NT2/D1 (cell line): ENCODE results near the gene PTBP3.

Source experiments
- DNase-seq: peaks from one replicate; pipeline ENCODE4 v3.0.0-alpha.2; 2011; ENCODE audit warnings: low read depth, low spot score
- H3K27me3 ChIP-seq: 2 replicates; pipeline ENCODE4 v1.6.0; 2011; ENCODE audit warnings: mild to moderate bottlenecking; ENCODE audit not compliant: insufficient read length, insufficient read depth
- H3K36me3 ChIP-seq: 2 replicates; pipeline ENCODE4 v1.6.1; 2011; ENCODE audit warnings: mild to moderate bottlenecking, low read length, mixed read lengths; ENCODE audit not compliant: insufficient read depth, insufficient read length
- H3K4me1 ChIP-seq: 2 replicates; pipeline ENCODE4 v1.5.1; 2011; ENCODE audit not compliant: insufficient read depth, insufficient read length
- H3K4me3 ChIP-seq: 2 replicates; pipeline ENCODE4 v1.5.1; 2011; ENCODE audit warnings: low read depth; ENCODE audit not compliant: insufficient read length
- H3K9ac ChIP-seq: 2 replicates; pipeline ENCODE4 v1.6.0; 2011; ENCODE audit warnings: low read depth; ENCODE audit not compliant: insufficient read length
- H3K9me3 ChIP-seq: 2 replicates; pipeline ENCODE4 v1.5.1; 2011; ENCODE audit warnings: mild to moderate bottlenecking, low read length; ENCODE audit not compliant: insufficient read depth
- SUZ12 ChIP-seq: IDR thresholded peaks from 2 replicates; pipeline ENCODE4 v1.6.1; 2011; ENCODE audit not compliant: insufficient read length, insufficient read depth; ENCODE audit errors: extremely low read depth
- YY1 ChIP-seq: IDR thresholded peaks from 2 replicates; pipeline ENCODE4 v1.6.1; 2011; ENCODE audit not compliant: insufficient read length, insufficient read depth
- ZNF274 ChIP-seq: IDR thresholded peaks from 2 replicates; pipeline ENCODE4 v1.6.1; 2011; ENCODE audit warnings: mild to moderate bottlenecking, low read depth, low read length

The PTBP3 gene, protein sequence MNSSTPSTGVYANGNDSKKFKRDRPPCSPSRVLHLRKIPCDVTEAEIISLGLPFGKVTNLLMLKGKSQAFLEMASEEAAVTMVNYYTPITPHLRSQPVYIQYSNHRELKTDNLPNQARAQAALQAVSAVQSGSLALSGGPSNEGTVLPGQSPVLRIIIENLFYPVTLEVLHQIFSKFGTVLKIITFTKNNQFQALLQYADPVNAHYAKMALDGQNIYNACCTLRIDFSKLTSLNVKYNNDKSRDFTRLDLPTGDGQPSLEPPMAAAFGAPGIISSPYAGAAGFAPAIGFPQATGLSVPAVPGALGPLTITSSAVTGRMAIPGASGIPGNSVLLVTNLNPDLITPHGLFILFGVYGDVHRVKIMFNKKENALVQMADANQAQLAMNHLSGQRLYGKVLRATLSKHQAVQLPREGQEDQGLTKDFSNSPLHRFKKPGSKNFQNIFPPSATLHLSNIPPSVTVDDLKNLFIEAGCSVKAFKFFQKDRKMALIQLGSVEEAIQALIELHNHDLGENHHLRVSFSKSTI

DNA sequence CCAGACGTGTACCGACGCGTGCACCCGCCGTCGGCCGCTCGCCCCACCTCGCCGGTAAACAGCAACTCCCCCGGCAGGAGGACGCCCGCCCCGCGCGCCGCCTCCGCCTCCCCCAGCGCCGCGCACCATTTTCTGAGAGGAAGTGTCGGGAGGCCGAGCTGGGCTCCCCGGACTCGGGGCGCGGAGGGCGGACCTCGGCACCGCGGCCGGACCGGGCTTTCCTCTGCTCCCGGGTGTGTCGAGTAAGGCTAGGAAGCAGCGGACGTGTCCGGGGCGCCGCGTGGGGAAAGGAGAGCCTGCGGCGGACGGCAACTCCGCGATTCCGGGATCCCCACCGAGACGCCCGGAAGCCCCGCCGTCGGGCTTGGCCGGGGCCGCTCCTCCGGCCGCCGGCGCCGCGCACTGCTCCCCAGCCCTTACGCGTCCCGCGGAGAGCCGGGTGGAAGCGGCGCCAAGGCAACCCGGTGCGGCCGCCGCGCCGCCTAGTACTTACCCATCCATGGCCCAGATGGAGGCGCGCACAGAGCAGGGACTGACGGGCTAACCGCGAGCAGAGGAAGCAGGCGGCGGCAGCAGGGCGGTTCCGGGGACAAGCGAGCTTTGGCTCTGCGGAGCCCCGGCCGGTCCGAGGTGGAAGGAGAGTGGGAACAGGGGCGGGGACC lies at the start of gene PTBP3:
Gene PTBP3 (minus strand): TSS at position 643 of the 662 bp plus-strand sequence. CDS start 35,754 bp downstream, outside the sequence.
- DNase-seq: no peak
- TF ChIP-seq SUZ12 (no peak), ZNF274 (no peak), YY1 (no peak)
- no peaks in the 10 kb centered on the region for H3K27me3 ChIP-seq
- peak within 1 kb of the TSS; percentile 97 for H3K9ac ChIP-seq
- H3K4me3 ChIP-seq: peak within 1 kb of the TSS; percentile 84
- no peaks in the 10 kb centered on the region for H3K4me1 ChIP-seq
- no peaks in the 10 kb centered on the region for H3K36me3 ChIP-seq
- no peaks in the 10 kb centered on the region for H3K9me3 ChIP-seq

DNA sequence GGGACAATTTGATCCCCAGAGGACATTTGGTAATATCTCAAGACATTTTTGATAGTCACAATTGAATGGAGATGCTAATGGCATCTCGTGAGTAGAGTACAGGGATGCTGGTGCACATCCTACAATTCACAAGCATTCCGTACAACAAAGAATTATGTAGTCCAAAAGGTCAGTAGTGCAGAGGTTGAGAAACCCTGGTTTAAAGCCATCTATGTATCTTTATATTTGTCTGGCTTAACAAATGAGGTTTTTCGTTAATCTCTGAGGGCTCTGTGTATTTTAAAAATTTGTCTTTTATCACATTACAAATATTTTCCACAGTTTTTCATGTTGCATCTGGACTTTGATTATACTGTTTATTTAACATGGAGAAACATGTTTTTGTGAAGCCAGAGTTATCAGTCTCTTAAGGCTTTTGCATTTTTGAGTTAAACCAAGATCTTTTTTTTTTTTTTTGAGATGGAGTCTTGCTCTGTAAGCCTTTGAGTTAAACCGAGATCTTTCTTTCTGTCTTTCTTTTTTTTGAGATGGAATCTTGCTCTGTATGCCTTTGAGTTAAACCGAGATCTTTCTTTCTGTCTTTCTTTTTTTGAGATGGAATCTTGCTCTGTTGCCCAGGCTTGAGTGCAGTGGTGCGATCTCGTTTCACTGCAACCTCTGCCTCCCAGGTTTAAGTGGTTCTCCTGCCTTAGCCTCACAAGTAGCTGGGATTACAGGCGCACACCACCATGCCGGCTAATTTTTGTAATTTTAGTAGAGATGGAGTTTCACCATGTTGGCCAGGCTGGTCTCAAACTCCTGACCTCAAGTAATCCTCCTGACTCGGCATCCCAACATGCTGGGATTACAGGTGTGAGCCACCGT lies 49.3 kb upstream of the PTBP3 start:
- Histone ChIP-seq H3K4me3 (no peak overlapping the region), H3K4me1 (no peaks in the 10 kb centered on the region), H3K9ac (no peak overlapping the region), H3K36me3 (peaks cover 13% of the 10 kb centered on the region), H3K9me3 (no peaks in the 10 kb centered on the region), H3K27me3 (no peaks in the 10 kb centered on the region)
- TF ChIP-seq SUZ12: no peak
- no peak for TF ChIP-seq ZNF274
- no peak for TF ChIP-seq YY1
- DNase-seq: no peak

GRCh38 chr9:112382066-112382465 lies 48.6 kb upstream of the PTBP3 start:
- H3K36me3 ChIP-seq: peaks cover 7% of the 10 kb centered on the region
- TF ChIP-seq YY1 (no peak), SUZ12 (no peak), ZNF274 (no peak)
- no peak overlapping the region for H3K4me3 ChIP-seq
- H3K27me3 ChIP-seq: no peaks in the 10 kb centered on the region
- no peak for DNase-seq
- no peak overlapping the region for H3K9ac ChIP-seq
- no peaks in the 10 kb centered on the region for H3K9me3 ChIP-seq
- H3K4me1 ChIP-seq: no peaks in the 10 kb centered on the region

GRCh38 chr9:112380825-112381221 lies 47.4 kb upstream of the PTBP3 start:
- no peak for TF ChIP-seq YY1
- TF ChIP-seq SUZ12: no peak
- TF ChIP-seq ZNF274: no peak
- H3K9ac ChIP-seq: peak overlapping the region; percentile 2
- H3K4me3 ChIP-seq: peak overlapping the region; percentile 87
- no peak for DNase-seq
- no peaks in the 10 kb centered on the region for H3K4me1 ChIP-seq
- H3K9me3 ChIP-seq: no peaks in the 10 kb centered on the region
- H3K36me3 ChIP-seq: peaks cover 5% of the 10 kb centered on the region
- H3K27me3 ChIP-seq: no peaks in the 10 kb centered on the region

DNA sequence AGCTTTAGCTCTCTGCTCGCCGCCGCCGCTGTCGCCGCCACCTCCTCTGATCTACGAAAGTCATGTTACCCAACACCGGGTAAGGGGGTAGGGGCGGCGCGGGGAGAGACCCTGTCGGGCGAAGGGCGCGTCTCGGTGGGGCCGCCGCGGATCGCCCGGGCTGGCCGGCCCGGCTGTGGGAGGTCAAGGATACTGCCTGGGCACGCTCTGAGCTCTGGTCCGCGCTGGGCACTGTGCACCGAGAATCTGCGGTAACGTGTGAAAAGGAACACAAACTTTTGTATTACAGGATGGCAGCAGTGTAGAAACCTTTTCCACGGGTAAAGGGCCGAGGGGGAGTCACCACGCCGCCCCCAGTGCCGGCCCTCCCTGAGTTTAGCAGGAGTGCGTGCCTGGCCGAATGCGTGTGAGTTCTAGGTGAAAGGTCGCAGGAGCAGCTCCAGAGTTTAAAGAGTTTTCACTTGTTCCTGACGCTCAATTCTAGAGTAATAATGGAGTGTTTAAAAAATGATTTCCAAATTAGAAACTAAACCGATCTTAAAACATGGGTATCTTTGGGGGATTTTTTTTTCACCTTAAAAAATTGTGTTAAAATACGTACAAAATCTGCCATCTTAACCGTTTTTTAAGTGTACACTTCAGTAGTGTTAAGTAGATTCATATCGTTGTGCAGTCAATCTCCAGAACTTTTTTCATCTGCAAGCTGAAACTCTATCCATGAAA lies 46.8 kb upstream of the PTBP3 start, which contains the start of gene HSDL2:
Gene HSDL2 (plus strand): TSS at position 7 of the 723 bp plus-strand sequence. CDS start 56 bp downstream, at position 63.
- no peaks in the 10 kb centered on the region for H3K27me3 ChIP-seq
- peak within 1 kb of the TSS; percentile 97 for H3K9ac ChIP-seq
- TF ChIP-seq ZNF274 (no peak), SUZ12 (no peak), YY1 (no peak)
- H3K4me3 ChIP-seq: peak within 1 kb of the TSS; percentile 87
- peaks cover 5% of the 10 kb centered on the region for H3K36me3 ChIP-seq
- H3K4me1 ChIP-seq: no peaks in the 10 kb centered on the region
- DNase-seq: no peak
- H3K9me3 ChIP-seq: no peaks in the 10 kb centered on the region

DNA sequence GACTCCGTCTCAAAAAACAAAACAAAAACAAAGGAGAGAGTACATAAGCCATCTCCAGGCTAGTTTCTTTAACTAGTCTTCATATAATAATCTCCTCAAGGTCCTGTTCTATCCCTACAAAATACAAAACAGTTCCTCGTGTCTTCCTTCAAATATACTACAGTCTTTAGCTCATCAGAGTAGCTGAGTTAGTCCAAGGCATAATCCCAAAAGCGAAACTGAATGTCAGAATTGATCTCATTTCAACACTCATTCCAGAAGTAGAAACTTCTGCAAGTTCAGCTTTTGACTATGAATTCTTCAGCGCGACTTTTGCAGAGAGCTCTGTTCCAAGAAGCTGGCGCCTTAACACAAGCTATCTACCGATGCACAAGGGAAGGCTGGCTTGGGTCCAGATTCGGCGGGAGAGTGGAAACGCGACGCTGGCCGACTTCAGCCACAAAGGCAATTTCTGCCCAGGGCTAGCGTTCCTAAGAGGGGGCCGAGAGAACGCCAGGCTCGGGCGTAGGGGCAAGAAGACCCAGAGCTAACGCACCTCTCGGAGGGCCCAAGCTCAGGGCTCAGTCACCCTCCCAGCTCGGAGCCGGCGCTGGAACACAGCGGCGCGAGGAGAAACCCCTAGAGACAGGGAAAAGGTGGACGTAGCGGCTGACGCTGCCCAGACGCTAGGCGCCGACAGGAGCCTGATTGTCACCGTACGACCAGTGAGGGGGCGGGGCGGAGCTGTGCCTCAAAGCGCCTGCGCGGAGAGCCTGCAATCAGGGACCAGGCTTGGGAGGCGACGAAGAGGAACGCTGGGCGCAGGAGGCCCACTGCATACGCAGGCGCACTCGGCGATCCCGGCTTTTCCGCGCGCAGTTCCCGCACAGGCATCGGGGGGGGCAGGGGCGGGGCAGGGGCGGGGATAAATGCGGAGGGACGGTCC lies 46.0 kb upstream of the PTBP3 start:
- no peaks in the 10 kb centered on the region for H3K27me3 ChIP-seq
- no peaks in the 10 kb centered on the region for H3K4me1 ChIP-seq
- peak; percentile 99 for DNase-seq
- H3K9me3 ChIP-seq: no peaks in the 10 kb centered on the region
- H3K4me3 ChIP-seq: peak overlapping the region; percentile 87
- peak overlapping the region; percentile 97 for H3K9ac ChIP-seq
- no peak for TF ChIP-seq SUZ12
- TF ChIP-seq YY1: no peak
- no peak for TF ChIP-seq ZNF274
- peaks cover 1% of the 10 kb centered on the region for H3K36me3 ChIP-seq
